NCI-H2227 (cell line): Measurements from ENCODE around the gene ALDH1L1.

Source experiments
- DNase-seq: peaks from one replicate; lab custom pipeline; 2025; ENCODE audit not compliant: unreplicated experiment; lab: John Stamatoyannopoulos, UW

Gene ALDH1L1

DNA sequence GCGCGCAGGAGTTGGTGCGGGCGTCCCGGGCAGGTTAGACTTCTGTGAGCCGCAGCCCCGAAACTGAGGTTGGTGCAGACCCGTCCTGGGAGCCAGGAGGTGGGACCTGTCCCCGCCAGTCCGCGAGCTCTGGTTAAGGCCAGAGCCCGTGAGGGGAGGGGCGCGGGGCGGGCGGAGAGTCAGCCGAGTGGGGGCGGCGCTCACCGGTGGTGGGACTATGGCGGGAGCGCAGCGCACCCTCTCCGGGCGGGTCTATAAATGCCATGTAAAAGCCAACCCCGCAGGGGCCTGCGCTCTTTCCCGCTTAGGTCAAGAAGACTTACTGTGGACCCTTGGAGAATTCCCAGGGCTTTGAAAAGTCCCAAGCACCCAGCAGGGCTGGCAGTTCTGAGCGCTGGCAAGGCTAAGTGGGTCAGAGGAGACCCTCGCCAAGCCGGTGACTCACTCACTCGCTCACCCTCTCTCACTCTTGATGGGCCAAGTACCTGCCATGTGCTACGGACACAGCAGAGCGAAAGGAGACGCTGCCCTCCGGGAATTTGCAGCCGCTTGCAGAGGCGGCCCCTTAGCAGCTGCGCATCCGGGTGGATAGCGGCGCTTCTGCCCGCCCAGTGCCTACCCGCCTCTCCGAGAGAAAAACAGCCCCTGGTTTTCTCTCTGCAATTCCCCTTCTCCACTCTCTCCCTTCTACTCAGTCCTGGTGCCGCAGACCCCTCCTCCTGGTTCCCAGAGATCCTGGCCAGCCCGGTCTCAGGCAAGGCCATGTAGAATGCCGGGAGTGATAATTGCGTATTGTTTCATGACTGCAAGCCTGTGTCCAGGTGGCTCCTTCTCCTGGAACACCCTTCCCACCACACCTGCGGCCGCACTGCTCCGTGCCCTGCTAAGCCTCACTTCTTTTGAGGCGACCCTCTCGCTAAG lies at the start of gene ALDH1L1:
ALDH1L1 (minus strand) TSS at position 110 of the 921 bp plus-strand sequence. CDS start 19,607 bp downstream, outside the sequence.
- peak; percentile 53 for DNase-seq

DNA sequence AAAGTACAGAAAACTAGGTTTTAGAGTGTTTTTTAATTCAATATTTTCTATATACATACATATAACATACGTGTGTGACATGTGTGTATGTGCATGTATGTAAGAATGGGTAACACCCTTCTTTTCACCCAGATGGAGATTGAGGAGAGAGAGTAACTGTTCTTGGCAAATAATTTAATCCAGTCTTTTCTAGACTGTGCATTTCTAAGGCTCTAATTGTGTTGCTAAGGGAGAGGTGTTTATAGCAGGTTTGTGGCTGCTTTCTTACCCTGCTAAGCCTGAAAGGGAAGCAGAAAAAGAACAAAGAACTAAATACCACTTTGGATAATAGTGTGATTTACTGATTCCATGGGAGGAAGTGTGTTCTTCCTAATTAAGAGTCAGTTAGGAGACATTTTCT lies 46.0 kb upstream of the ALDH1L1 start:
- DNase-seq, result no peak

DNA sequence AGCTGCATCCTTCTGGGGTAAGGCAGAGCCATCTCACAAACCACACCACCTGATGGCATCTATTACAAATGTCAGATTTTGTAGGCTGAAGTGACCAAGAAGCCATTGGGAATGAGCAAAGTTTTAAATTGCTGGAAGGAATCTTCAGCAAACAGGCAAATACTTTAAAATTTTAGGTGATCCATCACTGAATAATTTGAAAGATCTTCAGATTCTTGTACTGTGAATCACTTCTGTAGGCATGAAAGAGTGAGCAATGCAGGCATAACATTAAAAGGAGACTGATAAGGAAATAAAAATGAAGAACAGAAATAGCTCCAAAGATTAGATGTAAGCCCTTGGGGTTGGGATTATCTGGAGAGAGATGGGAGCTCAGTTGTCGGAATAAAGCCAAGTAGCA lies 36.0 kb upstream of the ALDH1L1 start:
- no peak for DNase-seq

DNA sequence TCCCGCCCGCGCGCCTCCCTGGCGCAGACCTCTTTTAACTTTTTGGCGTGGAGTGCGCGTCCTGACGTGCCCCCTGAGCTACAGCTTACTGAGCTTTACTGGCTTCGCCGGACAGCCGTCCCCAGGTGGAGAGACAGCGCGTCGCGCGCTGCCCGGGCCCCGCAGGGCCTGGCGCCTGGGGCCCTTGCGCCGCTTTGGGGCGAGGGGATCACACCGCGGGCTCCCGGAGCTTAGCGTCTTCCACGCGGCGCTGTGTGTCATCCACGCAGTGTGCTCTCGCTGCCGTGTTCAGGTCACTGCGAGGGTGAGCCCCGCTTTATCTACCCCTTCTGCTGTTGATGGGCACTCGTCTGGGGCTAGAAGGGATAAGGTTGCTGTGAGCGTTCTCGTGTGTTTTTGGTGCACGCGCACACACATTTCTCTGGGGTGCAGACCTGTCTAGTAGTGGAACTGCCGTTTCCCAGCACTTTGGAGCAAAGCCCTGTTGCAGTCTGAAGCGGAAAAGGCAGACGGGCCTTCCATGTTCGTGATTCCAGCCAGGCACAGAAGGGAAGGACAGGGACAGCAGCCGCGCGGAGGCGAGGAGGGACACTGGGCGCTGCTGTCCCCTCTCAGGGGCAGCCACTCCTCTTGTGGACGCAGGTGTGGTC lies 33.1 kb upstream of the ALDH1L1 start:
- no peak for DNase-seq

DNA sequence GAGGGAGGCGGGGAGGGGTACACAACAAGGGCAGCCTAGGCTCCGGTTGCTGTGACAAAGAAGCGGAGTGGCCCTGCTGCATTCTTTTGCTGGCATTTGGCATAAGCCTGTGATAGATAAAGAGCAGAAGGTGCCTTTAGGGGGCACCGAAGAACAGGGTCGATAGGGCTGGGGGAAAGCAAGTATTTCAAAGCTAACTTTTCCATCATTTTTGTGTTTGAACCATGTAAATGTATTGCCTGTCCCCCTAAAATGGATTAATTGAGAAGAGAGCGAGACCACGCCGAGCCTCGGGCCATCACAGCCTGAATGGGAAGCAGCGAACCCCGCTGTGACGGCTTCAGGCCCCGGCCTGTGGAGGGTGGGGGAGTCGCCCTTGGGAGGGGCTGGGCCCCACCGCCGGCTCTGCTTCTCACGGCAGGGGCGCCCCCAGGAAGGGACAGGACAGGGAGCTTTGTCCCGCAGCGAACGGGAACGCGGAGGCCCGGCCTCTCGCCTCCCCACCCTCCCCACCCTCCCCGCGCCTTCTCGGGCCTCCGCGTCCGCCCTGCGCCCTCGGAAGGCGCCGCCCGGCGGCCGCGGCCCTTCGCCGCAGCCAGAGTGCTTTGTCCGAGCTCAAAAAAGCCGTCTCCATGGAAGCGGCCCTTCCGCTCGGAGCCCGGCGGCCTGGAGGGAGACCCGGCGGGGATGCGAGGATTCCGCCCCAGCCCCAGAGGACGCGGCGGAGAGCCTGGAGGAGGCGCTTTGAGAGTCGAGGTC lies 32.4 kb upstream of the ALDH1L1 start:
- DNase-seq, result peak; percentile 66

DNA sequence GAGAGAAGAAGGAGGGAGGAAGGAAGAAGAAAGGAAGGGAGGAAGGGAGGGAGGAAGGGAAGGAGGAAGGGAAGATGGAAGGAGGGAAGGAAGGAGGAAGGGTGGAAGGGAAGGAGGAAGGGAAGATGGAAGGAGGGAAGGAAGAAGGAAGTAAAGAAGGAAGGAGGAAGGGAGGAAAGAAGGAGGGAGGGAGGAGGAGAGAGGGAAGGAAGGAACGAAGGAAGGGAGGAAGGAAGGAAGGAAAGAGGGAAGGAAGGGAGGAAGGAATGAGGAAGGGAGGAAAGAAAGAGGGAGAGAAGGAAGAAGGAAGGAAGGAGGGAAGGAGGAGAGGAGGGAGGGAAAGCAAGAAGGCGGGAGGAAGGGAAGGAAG lies 31.8 kb upstream of the ALDH1L1 start:
- no peak for DNase-seq

DNA sequence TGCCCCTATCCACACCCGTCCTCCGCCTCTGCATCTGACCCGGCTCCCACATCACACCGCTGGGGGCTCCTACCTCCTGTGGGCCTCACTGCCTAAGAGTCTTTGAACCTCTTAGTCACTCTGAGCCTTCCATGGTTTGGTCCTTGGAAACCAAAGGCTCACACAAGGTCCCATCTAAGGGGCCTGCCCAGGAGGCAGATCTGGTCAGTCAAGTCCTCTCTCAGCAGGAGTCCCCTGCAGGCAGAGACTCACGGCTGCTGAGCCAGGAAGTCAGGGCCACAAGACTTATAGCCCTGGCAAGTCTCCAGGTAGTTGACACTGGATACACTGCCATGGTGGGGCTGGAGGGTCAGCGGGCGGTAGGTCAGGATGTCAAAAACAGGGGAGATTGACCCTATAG lies 31.2 kb upstream of the ALDH1L1 start:
- no peak for DNase-seq

DNA sequence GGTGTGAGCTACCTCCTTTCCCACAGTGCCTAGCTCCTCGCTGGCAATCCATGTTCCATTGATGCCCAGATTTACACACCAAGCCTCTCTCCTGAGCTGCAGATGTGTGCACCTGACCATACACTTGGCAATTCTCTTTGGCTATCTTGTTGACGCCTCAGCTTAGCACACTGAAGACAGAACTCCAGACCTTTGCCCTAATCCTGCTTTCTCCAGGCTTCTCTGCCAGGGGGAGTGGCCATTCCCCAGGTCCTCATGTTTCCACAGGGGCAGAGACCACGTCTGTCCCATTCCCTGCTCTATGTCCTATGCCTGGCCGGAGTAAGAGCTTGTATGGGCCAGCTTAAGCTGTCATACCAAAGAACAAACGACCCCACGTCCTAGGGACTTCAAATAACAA lies 30.2 kb upstream of the ALDH1L1 start:
- no peak for DNase-seq

DNA sequence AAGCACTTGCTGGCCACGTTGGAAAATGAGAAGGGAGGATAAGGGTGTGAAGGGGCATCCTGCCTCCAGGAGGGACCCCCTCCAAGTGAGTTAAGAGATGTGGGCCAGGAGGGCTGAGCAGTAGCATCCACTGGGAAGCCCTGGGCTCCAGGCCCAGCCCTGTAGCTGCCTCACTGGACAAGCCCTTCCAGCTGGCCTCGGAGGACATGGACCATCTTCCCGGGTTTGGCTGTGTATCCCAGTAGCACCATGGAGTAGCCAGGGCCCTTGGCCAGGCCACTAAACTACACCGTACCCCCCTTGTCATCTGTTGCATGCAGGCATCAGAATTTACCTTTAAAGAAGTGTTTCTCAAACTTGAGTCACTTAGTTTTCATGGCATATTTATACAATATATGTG lies 29.4 kb upstream of the ALDH1L1 start:
- no peak for DNase-seq

DNA sequence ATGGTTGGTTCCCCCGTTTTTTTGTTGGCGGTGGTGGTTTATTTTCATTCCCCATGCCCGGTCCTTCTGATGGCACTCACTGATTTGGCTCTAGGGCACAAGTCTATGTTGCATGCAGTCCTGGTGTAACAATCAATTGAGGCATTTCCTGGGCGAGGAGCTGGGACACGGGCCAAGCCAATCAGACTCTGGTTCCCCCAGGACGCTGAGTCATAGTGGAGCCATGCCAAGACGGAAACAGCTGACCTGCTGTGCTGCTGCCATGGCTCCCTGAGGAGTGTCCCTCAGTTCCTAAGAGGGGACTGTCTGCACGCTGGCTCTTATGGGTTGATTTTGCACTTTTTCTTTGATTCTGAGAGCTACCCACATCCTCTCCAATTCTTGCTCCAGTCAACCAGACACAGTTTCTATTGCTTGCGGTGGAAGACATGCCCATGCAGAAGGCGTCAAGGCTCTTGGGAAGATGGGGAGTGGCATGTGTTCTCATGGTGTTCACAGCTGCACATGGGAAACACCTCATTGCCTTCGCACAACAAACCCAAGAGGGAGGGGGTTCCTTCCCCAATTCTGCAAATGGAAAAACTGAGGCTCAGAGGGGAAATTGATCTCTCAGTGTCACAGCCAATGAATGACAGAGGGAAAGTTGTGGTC lies 28.3 kb upstream of the ALDH1L1 start:
- DNase-seq, result no peak

DNA sequence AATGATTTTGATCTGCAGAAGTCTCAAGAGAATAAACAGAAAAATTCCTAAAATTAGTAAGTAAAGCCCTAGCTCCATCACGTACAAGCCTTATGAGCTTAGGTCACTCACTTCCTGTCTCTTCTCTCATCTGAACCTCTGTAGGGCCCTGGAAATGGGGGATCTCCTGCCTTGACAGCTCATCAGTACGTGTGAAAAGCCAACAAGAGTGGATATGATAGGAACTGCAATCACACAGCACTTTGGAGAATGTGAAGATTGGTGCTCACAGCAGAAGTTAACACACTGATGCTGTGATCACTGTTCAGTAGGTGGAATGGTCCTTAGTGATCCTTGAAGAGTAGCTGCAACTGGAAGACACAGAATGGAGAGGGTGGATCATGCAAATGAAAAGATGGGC lies 27.8 kb upstream of the ALDH1L1 start:
- DNase-seq, result no peak

DNA sequence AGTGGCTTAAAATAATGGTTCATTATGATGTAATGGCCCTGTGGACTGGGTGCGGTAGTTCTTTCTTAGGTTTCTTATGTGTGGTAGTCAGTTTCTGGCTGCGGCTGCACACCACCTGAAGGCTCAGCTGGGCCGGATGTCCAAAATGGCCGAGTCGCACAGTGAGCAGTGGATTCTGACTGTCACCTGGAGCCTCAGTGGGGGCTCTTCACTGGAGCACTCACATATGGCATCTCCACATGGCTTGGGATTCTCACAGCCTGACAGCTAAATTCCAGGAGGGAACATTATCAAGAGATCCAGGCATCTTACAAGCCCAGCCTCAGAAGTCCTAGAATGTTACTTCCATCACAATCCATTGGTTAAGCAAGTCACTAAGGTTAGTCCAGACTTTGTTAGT lies 26.8 kb upstream of the ALDH1L1 start:
- no peak for DNase-seq

DNA sequence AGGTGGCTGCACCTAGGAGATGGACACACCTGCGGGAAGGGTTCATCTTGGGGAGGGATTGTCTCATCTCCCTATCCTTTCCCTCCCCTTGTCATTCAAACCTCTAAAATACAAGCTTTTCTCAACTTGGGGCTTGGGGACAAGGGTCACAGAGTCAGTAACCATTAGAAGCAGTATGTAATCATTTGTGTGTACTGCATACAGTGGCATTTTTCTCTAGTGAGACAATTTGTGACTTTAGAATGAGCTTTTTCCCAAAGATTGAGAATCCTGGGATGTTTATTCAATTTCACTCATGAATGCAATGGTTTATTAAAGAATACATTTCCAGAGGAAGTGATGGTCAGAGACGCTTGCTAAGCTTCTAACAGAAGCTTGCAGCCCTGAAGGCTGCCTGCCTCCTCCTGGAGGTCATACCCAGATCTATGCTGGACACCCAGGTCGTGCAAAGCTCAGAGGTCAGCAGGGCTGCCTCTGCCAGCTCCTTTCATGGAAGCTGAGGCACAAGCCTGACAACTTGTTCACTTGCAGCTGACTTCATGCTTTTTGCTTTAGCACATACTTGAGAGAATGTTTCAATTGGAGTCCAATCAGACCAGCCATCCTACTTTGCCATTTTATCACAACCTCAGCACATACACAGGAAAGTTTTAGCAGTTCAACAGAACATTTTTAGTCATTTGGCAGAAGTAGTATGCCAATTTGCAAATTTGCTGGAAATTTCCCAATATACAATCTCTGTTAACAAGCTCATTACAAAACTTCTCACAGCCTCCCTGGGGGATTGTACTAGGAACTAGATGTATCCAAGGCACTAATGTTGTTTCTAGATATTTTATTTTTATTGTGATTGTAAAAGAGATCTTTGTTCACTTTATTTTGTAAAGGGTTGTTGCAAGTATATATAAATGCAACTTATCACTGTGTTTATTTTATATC lies 25.6 kb upstream of the ALDH1L1 start:
- no peak for DNase-seq

DNA sequence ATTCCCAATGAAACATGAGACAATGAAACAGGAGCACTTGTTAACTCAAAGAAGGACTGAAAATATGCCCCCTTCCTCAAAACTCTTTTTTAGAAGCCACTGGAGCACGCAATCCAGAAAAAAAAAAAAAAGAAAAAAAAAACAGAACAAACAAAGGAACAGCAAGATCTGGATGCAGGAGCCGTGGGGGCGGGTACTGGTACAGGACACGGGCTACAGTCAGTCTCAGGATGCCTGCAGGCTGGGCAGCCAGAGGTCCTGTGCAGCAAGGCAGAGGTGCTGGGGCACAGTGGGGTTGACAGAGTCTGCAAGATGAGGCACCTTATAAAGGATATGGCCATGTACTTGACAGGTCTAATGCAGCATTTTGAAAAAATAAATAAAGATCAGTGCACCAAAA lies 22.3 kb upstream of the ALDH1L1 start:
- DNase-seq, result no peak

DNA sequence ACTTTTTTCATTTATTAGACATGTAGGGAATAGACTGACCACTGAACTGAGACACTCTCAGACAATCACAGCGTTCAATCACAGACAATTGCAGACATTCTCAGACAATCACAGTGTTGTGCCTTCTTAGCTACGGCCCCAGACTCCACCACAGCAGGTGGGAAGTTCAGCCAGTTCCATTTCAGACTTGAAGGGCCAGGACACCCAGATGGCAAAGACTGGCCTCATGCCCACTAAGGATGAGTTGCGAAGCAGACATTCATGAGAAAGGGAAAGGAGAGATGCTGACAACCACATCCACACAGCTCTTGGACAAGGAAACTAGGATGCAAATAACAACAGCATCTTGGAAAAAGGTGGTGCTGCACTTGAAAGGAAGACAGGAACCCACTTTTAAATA lies 21.9 kb upstream of the ALDH1L1 start:
- no peak for DNase-seq

DNA sequence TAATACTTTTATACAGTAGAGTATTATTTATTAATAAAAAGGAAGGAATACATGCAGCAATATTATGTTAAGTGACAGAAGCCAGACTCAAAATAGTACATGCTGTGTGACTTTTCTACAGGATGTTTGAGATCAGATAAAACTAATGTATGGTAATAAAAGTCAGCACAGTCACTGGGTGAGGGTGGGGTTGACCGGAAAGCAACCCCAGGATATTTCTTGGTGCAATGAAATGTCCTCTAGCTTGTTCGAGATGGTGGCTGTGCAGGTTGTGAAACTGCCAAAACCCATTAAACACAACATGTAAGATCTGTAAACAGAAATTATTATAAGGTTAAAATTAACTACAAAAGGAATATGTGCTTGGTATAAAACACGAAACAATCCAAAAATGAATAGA lies 20.8 kb upstream of the ALDH1L1 start:
- DNase-seq, result no peak

DNA sequence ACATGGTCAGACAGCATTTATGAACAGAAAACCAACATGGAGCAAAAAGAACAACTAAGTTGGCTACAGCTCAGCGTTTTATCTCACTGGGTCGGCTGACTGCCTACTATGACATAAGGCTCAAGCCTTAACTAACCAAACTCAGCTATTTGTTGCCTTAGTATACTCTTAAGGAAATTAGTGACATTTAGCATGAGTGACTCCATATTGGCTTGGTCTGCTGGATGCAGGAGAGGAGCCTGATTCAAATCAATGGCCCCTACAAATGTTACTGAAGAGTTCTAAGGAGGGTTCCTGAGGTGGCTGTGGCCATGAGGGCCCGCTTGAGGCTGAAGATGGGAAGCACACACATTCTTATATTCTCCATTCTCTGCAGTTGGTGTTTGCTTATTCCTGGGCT lies 20.1 kb upstream of the ALDH1L1 start:
- no peak for DNase-seq

DNA sequence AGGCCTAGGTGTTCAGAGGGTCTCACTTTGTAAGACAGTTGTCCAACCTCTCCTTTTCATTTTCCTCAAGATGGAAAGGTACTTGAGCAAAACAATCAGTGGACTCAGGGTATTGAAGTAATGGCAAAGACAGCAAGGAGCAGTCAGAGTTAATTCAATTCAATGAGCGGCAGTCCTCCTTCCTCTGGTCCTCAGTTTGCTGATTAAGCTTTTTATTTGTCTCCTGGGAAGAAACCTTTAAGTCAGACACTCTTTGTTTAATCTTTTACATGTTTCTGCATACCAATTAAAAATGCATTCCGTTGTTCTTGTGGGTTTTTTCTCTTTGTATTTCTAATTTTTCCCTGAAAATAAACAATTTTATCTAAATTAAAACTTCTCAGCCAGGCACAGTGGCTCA lies 18.9 kb upstream of the ALDH1L1 start:
- no peak for DNase-seq

DNA sequence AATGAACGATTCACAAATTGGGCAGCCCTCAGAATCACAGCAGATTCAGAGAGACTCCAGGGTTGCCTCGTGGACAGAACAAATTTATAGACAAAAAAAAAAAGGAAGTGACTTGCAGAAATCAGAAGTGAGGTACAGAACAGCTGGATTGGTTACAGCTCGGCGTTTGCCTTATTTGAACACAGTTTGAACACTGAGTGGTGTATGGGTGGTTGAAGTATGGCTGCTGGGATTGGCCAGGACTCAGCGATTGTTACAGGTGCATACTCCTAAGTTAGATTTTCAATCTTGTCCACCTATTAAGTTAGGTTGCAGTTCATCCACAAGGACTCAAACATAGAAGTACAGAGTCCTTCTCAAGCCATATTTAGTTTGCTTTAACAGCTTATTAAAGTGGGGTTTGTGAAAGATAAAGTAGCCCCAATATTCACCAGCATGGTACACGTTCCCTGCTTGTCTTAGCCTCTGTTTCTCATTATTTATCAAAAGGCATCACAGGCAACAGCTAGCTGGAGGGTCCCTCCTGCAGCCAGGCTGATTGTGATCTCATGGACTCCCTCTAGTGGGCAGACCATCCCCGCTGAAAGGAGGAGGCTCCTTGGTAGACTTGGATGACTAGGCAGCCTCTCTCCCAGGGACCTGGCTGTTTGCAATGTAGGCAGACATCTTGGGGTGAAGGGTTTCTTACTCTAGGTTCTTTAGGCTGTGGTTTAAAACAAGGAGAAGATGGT lies 17.6 kb upstream of the ALDH1L1 start:
- peak; percentile 50 for DNase-seq

DNA sequence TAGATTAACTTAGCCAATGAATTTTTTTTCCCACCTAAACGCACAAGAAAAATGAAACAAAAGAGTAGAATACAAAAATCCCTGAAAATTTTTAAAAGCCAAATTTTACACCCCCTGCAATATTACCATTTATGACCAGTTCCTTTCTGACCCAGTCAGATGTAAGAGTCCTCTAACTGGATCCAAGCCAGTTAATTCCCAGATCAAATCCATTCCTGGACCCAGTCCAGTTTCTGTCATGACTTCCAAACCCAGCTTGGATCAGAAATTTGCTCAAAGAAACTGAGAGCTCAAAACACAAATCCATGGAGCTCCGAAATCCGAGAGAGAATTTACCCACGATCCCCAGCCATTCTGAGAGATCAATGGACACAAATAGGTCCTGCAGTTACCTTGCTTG lies 17.0 kb upstream of the ALDH1L1 start:
- no peak for DNase-seq
